Measurements from ENCODE around the gene SHB.

SHB gene

DNA sequence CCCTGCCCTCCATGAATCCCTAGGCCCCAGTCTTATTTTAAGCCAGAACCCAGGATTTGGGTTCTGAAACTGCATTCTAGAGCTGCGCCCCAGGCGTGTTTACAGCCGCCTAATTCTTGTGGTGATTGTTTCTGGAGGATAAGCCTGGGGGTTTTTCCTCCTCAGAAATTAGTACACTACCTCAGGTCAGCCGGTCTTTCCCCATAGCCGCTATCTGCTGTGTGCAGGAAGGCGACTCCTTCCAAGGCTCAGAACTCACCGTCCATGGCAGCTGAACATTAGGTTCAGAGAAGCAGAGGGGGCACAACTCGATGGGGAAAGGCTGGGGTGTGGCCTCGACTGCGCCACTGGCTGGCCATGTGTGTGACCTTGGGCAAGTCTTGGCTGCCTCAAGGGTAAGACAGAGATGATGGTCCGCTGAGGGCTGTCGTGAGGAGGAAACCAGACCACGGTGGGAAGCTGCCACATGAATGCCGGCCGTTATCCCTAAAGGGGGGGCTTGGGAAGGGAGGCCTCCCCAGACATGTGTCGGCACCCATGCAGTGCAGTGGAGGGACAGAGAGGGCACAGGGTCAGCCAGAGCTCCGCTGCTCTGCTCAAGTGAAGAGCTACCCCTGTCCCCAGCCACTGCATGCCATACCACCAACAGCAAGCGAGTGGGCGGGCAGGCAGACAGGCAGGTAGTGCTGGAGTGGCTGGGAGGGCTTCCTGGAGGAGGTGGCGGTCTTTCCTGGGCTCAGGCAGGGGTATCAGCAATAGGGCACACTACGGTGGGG is 28.9 kb downstream of the SHB start:
- no peak for DNase-seq

DNA sequence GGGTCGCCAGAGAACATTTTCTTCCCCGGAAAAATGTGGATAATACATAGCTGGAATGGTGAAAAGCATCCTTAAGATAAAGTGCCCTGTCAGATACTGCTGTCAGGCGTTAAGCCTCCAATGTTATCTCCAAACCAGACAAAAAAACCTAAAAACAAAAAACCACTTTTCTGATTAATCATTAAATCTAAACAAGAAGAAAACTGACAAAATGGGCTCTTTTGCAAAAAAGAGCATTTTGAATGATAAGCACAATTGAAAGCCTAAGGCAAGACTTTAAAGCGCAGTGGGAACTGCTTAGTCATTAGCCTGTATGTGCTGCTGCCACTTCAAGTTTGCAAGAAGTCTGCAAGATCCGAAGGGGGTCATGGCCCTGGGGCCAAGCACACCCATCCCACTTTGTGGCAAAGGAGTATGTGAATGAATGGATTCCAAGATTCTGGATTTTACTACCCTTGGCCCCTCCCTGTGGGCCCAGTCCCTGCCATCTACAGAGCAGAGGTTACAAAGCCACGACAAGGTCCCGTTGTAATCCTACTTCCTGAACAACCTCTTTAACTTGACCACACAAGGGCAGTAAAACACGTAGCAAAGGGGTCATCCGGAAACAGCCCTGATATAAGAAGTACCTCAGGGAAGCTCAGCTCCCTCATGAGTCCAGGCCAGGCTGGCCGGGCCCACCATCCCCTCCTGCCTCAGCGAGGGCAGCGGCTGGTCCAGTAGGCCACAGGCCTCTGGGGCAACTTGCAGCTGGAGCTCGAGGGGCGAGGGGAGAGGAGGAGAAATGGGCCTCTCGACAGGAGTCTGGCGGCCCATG is 29.7 kb downstream of the SHB start:
- DNase-seq: peak; percentile 40 to 55 (median 52)

DNA sequence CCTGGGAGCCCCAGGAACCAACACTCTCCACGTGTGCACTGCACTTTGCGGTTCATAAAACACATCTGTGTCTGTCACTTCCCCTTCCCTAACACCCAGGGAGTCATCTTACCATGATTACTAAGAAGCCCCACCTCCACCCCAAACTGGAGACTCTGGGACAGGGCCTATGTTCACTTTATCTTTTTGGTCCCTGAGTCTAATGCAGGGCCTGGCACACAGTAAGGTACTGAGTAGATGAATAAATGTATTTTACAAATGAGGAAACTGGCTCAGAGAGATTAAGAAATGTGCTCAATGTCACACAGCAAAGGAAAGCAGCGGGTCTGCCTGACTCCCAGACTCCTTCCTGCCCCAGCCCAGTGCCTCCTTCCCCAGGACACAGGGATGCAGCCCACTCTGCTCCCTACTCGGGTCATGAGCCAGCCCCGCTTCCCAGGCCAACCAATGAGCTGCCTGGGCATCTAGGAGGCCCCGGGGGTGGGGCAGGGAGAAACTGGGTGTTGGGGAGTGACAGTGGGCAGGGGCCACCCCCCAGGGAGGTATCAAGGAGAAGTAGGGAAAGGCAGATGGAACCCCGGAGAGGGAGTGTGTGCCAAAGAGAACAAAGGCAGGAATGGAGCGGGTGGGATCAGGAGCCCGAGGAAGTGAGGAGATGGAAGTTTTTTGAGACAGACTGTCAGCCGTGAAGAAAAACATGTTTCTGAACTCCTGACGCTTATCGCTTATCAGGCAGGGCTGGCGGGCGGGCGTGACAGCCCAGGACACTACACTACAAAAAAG is 30.5 kb downstream of the SHB start:
- DNase-seq: peak; percentile 45 to 70 (median 57)

DNA sequence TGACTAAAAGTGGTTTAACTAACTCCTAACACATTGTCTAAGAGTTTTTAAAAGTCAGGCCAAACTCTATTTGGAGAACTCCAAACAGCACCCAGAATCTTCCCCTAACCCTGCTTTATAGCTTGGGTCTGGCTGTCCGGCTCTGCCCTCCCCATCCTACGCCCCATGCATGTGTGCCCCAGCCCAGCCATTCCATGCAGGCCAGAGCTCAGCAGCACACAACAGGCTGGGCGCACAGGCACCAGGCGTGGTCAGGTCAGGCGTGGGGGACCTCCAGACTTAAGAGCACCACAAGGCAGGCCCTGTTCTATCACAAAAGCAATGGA is 31.1 kb downstream of the SHB start:
- no peak for DNase-seq

DNA sequence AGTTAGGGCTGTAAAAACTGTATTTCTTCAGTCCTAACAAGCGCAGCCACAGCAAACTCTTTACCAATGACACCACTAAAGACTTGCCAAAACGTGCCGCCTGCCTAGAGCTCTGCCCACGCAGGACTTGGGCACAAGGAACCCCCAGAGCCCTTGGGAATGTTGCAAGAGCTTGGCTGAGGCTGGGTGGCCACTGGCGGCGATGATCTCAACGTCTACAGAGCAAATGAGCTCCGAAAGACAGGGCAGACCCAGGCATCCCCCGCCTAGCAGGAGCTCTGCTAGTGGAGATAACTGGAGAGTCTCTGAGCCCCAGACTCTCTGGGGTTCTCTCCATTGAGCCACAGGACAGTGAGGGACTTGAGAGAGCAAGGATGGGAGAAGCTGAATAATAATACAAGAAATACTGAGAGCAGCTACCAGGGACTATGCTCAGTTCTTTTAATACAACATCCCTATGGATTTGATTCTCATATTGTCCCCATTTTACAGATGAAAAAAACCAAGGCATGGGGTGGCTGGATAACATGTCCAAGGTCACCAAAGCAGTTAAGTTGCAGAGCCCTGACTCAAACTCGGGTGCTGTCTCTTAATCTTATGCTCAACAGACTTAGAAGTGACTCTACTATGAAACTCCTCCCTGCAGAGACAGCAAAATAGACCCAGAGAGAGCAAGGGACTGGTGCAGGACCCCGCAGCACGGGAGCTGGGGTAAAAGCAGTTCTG is 32.5 kb downstream of the SHB start:
- DNase-seq: peak; percentile 70 to 86 (median 84)

DNA sequence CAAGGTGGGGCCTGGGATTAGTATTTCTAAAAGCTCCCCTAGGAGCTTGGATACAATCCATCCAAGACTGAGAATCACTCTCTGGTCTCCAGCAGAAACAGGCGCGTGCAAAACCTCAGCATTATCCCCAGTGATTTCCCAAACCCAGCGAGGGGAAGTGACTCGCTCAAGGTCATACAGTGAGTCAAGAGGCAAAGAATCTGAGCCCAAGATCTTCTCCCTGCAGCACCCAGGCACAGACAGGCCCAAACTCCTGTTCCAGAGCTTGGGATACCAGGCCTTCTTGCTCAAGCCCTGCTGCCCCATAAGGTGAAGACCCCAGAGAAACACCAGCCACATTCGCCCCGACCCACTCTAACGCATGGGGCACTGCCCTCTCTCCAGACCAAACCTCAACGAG is 33.2 kb downstream of the SHB start:
- DNase-seq: peak; percentile 77 to 80 (median 78)

DNA sequence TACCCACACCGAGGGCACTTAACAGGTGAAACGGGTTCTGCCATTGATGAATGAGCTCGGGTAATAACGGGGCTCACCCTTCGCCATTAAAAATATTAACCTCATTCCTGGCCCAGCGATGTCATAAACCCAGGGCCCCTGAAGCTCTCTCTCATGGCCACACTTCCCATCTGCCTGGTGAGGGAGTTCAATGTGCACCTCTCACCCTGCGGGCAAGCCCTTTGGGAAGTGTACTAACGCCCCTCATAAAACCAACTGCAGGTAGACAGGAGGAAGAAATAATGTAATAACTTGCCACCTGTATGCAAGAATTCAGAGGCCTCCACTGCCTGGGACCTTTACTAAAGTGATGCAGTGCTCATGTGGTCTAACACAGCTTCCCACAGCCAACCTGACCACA is 35.1 kb downstream of the SHB start:
- DNase-seq: no peak

DNA sequence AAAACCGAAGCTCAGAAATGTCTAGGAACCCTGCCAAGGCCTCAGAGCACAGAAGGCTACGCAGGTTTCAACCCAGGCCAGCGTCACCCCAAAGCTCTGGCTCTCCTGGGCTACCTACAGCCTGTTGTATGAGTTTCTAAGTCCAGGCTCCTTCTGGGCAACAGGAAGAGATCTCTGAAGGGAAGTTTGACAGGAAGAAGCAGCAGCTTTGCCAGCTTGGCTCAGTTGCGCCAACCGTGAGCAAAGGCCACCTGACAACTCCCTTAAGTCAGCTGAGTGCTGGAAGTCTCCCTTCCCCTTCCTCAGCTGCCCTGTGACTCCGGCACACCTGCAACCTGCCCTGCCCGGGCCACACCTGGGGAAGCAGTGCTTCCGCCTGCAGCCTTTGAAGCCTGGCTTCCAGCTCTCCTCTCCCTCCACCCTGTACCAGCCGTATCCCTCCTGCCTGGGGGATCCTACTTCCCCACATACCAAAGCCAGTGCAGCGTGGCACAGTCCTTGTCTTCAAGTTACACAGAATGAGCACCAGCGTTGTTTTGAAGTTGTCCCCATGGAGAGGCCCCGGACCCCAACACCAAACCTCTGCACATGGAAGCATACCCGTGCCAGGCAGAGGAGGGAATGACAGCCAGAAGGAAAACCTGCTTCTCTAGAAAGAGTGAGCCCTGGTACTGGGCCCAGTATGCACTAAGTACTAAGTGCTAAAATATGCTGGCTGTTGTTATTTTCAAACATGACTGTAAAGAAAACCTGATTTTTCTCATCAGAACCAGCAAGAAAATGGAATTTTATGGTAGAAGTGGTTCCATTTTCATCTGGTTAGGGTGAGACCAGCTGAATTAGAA is 36.5 kb downstream of the SHB start:
- DNase-seq: peak in 3 of 4 experiments; percentile 58 to 69 (median 62)

DNA sequence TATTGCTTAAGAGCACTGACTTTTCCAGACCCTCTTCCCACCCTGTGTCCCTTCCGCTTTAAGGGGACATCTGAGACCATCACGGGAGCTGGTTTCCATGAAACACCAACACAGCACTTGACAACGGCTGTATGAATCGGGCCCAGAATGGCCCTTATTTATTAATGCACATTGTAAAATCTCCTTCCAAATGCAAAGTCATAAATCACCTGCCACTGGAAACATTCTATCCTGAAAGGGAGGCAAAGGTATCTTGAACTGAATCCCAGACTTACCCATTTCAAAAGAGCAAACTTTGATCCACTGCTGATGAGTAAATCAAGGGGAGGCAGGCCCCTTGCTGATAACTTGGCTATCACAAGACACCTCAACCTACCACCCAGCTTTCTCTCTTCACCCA is 37.4 kb downstream of the SHB start:
- no peak for DNase-seq

DNA sequence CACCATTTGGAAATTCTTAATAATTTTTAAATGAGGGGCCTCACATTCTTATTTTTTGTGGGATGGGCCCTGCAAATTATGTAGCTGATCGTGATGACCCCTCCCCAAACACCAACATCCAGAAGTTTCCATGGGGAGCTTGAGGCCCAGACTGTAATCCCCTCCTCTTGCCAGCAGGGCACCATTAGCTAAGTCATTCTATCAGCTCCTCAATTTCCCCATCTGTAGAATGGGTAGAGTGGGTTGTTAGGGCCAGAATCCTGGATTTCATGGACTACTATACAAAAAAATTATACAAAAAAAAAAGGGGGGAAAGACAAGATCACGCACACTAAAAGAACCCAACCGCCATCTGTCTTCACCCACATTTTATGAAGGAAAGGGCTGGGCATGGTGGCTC is 38.4 kb downstream of the SHB start:
- DNase-seq: no peak

DNA sequence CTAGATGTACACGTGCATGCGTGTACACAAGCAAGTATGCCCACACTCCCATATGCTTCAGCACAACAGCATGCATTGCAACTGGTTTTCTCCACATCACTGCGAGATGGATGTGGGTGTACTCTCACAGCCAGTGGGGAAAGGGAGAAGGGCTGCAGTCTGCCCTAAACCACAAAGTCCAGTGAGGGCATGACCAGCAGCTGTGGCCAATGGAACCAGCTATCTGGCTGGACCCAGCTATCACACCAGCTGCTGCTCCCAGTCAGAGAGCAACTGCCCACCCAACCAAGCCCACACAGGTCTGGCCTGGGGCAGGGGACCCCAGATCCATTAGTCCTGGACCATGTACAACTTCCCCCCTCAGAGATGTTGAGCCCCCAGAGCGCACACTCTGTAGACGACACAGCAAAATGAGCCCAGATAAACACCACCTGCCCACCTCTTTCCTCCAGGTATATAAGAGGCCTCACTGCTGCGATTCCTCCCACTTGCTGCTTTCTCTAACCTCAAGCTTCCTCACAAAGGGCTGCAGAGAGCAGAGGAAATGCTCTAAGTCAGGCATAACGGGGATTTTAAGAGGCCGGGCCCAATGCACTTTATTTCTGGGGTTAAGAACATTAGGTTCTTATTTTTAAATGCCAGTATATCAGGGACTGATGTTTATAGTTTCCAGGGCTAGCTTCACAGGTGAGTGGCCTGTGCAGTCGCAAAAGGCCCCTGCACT is 39.0 kb downstream of the SHB start:
- peak in 3 of 4 experiments; percentile 35 to 54 (median 50) for DNase-seq

DNA sequence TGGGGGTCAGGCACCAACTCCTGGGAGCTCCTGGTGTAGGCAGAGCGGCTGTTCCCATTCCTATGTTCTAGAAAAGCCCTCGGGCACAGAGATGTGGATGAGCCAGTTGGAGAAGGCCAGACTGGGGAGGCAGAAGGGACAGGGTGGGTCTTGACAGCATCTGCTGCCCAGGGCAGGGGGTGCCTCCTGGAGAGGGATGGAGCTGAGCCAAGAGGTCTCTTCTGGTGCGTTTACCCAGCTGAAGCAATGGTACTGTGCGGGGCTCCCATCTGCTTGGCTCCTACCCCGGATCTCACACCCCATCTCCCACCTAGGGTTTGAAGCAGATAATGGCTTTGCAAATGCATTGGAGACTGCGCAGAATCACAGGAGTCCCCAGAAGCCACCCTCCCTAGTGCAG is 41.3 kb downstream of the SHB start:
- no peak for DNase-seq

DNA sequence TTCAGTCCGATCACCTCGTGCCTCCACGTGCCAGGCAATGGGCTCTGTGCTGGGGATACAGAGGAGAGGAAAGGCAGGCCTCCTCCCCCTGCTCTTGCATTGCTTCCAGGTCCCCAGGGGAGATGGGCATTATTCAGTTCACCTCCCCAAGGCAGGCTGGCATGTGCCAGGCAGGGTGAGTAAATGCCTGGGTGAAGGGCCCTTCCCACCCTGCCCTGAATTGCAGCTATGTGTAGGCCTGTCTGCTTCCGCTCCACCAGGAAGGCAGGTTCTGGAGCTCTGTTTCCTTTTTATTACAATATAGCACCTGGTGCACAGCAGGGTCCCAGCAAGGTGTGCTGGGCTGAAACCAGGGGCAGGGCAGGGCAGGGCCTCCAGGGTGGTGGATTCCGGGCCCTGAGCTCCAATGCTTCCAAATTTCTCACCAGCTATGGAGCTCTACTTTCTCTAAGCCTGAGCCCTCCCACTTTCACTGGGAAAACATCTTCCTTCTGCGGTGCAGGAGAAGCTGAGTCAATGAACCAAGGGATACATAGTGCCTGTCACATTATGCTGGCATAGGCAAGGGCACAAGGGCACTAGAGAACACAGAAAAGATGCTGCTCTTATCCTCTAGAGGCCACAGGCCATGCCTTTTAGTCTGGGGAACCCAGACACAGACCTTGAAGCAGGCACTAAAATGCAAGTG is 42.0 kb downstream of the SHB start:
- no peak for DNase-seq

DNA sequence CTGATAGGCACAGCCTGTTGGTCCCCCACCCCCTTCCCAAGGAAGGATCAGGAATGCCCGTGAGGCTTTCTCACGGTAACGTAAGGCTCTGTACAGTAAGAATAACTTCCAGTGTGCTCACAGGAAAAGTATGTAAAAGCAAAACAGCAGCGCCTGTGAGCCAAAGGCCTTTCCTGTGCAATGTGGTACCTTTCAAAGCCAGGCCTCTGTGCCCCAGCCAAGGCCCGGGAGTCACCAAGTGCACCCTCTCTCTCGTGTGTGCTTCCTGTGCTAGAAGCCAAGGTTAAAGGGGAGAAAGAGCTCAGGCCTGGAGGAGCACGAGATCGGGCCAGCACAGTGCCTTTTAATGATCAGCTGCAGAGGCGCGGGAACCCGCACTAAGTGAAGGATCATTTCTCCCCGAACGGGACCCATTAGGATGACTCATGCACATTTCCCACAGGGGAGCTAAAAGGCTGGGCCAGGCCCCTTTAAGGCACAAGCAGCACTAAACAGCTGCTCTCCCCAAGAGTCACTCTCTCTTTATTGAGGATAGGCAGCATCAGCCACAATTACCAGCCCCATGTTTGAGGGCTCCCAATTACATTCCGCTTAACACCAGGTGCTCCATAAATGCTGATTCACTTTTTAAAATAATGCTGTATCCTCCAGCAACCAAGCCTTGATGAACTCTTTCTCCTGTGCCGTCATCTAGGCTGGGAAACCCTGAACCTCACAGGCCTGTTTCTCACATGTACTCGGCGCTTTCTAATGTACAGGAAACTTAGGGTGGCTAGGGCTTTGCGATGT is 42.8 kb downstream of the SHB start:
- DNase-seq: peak in 1 of 4 experiments; percentile 45

DNA sequence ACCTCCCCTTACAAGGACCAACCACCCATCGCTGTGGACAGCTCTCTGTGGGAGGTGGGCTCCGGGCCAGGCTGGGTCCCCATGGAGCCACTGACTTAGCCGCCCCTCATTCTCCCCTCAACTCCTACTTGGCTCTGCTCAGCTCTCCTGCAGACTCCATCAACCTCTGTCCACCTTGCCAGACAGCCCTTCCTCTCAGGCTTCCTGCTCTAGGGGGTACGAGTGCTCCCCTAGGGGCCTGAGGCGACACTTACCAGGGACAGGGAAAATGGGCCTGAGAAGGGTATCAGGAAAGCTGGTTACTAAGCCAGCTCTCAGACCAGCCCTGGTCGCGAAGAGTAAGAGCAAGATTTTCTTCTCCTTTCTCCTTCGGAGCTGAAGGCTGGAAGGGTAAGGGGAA is 43.9 kb downstream of the SHB start:
- DNase-seq: no peak

DNA sequence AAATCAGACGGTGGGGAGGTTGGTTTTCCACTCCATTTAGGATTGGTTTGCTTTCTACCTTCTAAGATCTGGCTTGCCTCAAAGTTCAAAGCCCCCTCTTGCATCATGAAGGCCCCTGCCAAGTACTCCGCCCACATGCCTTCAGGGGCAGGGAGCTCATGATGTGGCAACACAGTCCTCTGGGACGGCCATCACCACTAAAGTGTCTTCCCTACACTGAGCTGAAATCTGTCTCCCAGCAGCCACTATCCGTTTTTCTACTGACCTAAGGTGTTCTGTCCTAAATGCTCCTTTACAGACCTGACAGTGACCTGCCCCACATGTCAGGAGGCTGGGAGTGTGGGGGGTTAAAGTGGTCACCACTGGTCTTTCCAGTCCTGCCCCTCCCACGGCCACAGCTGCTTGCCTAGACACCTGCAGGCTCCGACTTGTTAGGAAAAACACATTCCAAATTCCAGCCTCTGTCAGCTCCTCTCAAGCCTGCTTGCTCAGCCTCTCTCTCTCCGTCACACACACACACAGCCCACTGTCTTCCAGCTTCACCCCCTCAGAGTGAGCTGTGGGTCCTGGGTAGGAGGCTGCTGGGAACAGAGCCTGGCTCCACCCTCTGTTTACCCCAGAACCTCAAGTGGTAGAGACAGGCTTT is 44.9 kb downstream of the SHB start:
- peak in 3 of 4 experiments; percentile 43 to 49 (median 46) for DNase-seq

DNA sequence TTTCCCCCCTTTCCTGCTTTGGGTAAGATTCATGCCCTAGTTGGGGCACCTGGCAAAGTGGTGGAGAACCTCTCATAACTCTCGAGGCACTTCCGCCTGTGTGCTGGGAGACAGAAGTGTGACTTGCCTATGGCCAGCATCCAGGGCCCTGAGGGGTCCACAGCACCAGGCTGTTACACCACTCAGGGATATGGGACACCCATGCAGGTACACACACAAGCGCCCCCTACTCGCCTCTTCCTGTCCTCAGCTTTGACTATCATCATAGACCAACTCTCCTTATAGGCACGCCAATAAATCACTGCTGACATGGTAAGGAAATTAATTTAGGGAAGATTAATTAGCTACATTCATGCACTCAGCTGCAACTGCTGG is 45.4 kb downstream of the SHB start:
- no peak for DNase-seq

DNA sequence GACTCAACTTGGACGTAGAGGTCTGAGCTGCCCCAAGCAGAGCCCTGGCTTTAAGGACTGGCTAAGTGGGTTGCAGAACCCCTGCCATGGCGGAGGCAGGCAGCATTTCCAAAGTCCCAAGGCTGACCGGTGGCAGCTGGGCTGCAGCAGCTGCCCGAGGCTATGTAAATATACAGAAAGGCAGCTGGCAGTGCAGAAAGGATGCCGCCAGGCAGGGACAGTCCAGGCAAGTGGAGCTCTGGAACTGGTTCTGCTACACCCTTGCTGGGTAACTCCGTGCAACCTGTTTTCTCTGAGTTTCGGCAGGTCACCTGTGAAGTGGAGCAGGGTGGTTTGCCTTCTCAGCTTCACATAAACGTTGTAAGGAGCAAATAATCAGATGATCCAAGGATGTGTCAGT is 46.0 kb downstream of the SHB start:
- no peak for DNase-seq
